HG03575 (cell line): ENCODE data around the gene LEKR1.
"Not testable (repeated sequence)": the region's sequence is repeated elsewhere in the genome, so short reads cannot be mapped to it uniquely, and the experiment has no call there.

Experiments
- ATAC-seq: cut with Tn5 transposase; IDR thresholded peaks from one replicate; pipeline ENCODE4 v1.9.1; 2021; ENCODE audit not compliant: unreplicated experiment, insufficient number of reproducible peaks, low FRiP score; ENCODE audit errors: extremely low read depth

The LEKR1 gene

GRCh38 chr3:156826144-156826895, at the start of gene LEKR1:
Gene LEKR1 (plus strand): TSS chr3:156826353. CDS start chr3:156829330, 2,977 bp downstream.
- no peak for ATAC-seq

DNA sequence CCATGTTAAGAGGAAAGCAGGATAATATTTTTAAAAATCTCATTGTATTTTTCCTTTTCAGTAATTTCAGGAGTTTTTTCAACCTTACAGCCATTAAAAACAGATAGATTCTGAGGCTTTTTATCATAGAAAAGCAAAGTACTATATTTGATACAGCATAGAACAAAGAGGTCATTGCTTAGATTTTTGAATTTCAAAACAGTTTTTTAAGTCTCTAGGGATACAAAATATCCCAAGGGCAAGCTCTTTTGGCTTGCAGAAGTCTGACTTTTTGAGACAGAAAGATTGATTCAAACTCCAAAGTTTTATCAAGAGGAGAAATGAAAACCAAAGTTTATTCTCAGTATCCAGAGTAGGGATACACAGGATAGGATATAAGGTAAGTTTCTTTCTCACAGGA, 49.3 kb upstream of the LEKR1 start:
- ATAC-seq = no peak

- no peak for ATAC-seq
Measured at GRCh38 chr3:156781310-156782230, 44.6 kb upstream of the LEKR1 start.

DNA sequence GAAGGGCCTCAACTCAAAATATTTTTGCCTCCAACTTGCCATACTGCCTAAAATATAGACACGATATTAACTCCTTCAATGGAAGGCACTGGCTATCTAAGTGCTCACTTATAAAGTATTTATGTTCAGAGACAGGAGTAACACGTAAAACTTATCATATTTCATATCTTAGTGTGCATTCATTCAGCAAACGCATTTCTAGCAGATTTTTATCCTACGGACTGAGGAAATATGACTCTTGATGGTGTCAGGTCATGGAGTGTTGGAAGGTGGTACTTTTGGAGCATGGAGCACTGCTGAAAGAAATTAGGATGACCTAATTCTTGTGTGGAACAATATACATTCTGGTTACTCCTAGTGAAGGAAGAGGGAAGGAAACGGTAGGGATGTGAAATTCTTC, 43.8 kb upstream of the LEKR1 start:
- ATAC-seq = no peak

GRCh38 chr3:156782921-156783320, 43.2 kb upstream of the LEKR1 start:
- ATAC-seq = no peak

DNA sequence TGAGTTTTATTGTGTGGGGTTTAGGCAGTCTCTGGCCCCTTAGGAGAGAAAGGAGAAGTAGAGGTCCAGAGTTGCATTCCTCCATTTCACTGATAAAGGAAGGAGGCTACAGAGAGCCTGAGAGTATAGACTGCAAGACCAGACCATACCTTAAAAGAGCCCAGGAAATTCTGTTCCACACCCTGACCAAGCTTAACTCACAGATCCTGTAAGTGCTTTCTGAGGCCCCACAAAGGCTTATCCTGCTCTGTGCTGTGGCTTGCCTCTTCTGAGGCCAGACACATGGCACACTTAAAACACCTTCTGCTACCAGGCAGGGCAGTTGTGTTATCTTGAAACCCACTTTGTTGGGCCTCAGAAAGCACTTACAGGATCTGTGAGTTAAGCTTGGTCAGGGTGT, 39.2 kb upstream of the LEKR1 start:
- ATAC-seq = no peak

DNA sequence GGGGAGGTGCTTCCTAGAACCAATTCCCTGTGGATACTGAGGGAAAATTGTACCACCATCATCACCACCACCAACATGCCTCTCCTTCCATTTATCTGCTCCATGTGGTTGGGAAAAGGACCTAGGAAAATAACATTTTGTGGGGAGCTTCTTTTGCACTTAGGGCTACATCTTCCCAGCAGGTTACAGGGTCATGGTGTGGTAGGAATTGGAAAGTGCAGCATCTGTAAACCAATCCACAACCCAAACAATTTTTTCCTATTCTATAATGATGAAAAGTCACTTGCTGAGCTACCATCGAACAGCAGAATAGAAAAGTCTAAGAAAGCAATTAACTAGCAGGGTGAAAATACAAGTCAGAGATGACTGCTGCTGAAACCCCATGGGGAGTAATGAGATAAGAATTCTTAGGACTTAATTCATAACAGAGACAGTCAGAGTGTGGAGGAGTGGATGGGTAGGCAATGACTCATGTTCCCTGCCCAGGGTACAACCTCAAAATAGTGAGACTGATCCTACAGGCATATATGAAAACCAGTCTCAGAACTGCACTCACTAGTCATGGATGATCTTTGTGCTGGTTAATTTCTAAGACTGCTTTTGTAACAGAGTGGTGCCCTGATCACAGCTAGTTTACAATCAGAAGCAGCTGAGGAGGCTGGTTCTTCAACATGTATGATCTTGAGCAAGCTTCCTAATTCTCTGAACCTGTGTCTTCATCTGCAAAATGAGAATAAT, 38.1 kb upstream of the LEKR1 start:
- peak; percentile 61 for ATAC-seq

DNA sequence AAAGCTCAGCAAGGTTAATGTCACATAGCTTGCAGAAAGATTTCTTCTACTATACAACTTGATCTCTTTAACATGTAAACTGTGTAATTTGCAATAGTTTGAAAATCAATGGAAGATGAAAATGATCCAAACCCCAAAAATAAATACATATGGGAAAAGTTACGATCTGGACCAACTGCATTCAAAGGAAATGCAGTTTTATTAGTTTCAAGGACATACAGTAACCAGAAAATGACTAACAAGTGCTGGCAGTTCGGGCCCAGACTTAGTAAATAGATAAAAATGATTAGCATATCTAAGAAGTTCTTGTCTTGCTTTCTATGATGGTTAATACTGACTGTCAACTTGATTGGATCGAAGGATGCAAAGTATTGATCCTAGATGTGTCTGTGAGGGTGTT, 37.3 kb upstream of the LEKR1 start:
- ATAC-seq = no peak

DNA sequence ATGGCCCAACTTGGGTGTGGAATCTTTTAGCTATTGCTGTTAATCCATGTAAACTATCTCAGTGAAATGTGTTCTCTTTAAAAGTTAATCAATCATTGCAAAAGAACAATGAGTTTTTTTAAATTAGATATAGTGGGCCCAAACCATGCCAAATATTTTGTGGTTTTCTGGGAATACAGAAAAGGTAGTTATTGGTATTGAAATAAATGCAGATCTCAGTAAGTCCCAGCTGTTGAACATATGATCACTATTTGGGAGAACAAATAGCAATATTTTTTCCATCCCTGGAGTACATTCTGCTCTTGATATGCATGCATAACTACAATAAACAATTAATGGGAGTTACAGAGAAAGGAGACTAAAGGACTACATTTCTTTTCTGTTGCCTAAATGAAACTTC, 36.0 kb upstream of the LEKR1 start:
- ATAC-seq = no peak

DNA sequence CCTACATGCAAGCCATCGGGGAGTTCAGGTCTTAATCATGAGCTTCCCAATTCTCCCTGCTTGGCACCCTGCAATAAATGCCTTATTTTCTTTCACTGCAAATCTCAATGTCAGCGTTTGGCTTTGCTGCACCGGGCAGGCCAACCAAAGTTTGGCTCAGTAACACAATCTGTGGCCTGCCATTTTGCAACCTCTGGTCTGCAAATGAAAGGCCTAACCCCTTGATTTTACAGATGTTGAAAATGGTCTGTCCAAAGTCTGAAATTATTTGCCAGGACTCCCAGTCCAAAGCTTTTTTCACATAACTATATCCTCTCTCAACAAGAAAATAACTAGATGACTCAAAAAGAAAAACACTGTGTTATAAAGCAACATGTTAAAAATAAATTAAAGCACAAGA, 34.0 kb upstream of the LEKR1 start:
- ATAC-seq = no peak

GRCh38 chr3:156792536-156792935, 33.6 kb upstream of the LEKR1 start:
- no peak for ATAC-seq

GRCh38 chr3:156792945-156793344, 33.2 kb upstream of the LEKR1 start:
- no peak for ATAC-seq

- no peak for ATAC-seq
Measured at GRCh38 chr3:156793400-156793799, 32.8 kb upstream of the LEKR1 start.

GRCh38 chr3:156793851-156794250, 32.3 kb upstream of the LEKR1 start:
- no peak for ATAC-seq

DNA sequence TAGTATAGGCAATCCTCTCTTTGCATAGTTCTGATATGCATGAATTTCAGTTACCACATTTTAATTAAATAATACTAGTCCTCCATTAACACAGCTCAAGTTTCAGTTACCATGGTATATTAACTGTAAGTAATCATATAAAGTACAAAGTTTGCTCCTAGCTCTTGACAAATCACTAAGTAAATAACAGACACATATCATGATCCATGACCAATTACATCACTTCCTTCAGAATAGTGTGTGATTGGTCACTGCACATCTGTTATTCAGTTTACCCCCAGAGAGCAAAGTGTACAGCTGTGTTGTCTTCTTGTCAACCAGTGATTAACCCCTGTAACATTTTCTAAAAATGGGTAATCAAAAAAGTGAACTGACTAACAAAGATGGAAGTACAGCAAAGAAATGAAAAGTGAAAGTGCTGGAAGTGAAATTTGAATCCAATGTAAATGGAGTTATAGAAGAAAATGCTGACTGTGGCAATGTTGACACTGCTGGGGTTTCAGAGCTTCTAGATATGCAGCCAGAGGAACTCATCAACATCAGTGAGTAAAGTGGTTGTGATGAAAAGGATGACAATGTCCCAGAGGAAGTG, 30.2 kb upstream of the LEKR1 start:
- no peak for ATAC-seq

- ATAC-seq = no peak
Measured at GRCh38 chr3:156797368-156797767, 28.8 kb upstream of the LEKR1 start.

GRCh38 chr3:156800287-156800686, 25.9 kb upstream of the LEKR1 start:
- not testable (repeated sequence) for ATAC-seq

GRCh38 chr3:156801746-156802145, 24.4 kb upstream of the LEKR1 start:
- no peak for ATAC-seq
